ENCODE data around the gene EEIG2. TPM values are rescaled to one million over a fixed set of nuclear protein-coding genes. Genes with fewer than 3 reads are reported as not detected.

The EEIG2 gene
- total RNA-seq, 1 donor from 2014 or later = 7.1 TPM

- H3K27ac Mint-ChIP-seq (ENCODE audit: unreplicated experiment) = no peak overlapping the region
- no peak overlapping the region for H3K9ac ChIP-seq (ENCODE audit: low read length)
- H4K20me1 ChIP-seq (ENCODE audit: insufficient read depth, low read length) = no peaks in the 10 kb centered on the region
- no peaks in the 10 kb centered on the region for H3K79me2 ChIP-seq (ENCODE audit: insufficient read depth, low read length)
- peaks cover 4% of the 10 kb centered on the region for H3K9me3 Mint-ChIP-seq (ENCODE audit: unreplicated experiment)
- no peaks in the 10 kb centered on the region for H3K4me1 ChIP-seq (ENCODE audit: insufficient read depth, low read length)
- H3K4me3 ChIP-seq (ENCODE audit: insufficient read depth, low read depth, low read length) = no peak overlapping the region
- no peak overlapping the region for H2AFZ ChIP-seq (ENCODE audit: low read depth, low read length)
- FAIRE-seq (no peak), DNase-seq (ENCODE audit: low read depth) (no peak)
- H3K4me2 ChIP-seq (ENCODE audit: low read length) = no peak overlapping the region
- no peaks in the 10 kb centered on the region for H3K27me3 ChIP-seq (ENCODE audit: insufficient read depth, low read length)
- H3K36me3 Mint-ChIP-seq (ENCODE audit: low read depth, unreplicated experiment) = no peaks in the 10 kb centered on the region
- H3K4me3 Mint-ChIP-seq (ENCODE audit: unreplicated experiment) = no peak overlapping the region
- no peak for TF ChIP-seq CTCF (IDR thresholded peaks at IDR 0.05; ENCODE audit: insufficient read depth, low read depth, low read length)
- no peak for TF ChIP-seq EZH2 (IDR thresholded peaks at IDR 0.05; ENCODE audit: insufficient read depth, low read length)
- H3K36me3 ChIP-seq (ENCODE audit: insufficient read depth, low read length) = no peaks in the 10 kb centered on the region
- no peaks in the 10 kb centered on the region for H3K27me3 Mint-ChIP-seq (ENCODE audit: low read depth, unreplicated experiment)
- H3K9me3 ChIP-seq (ENCODE audit: insufficient read depth, low read depth, low read length) = no peaks in the 10 kb centered on the region
- no peak overlapping the region for H3K27ac ChIP-seq (ENCODE audit: low read depth, low read length)
- H3K4me1 Mint-ChIP-seq (ENCODE audit: low read depth, unreplicated experiment) = no peaks in the 10 kb centered on the region
Measured at GRCh38 chr1:108527135-108527534, 32.8 kb upstream of the EEIG2 start.

- Mint-ChIP-seq H3K27ac (ENCODE audit: unreplicated experiment) (no peak overlapping the region), H3K4me3 (ENCODE audit: unreplicated experiment) (no peak overlapping the region)
Measured at GRCh38 chr1:108527837-108528236, 32.1 kb upstream of the EEIG2 start.

More at GRCh38 chr1:108527837-108528236, 32.1 kb upstream of the EEIG2 start:
- H3K4me2 ChIP-seq (ENCODE audit: low read length) = no peak overlapping the region
- no peaks in the 10 kb centered on the region for H3K36me3 ChIP-seq (ENCODE audit: insufficient read depth, low read length)
- no peaks in the 10 kb centered on the region for H4K20me1 ChIP-seq (ENCODE audit: insufficient read depth, low read length)
- H3K4me1 Mint-ChIP-seq (ENCODE audit: low read depth, unreplicated experiment) = no peaks in the 10 kb centered on the region
- no peaks in the 10 kb centered on the region for H3K36me3 Mint-ChIP-seq (ENCODE audit: low read depth, unreplicated experiment)
- no peak for FAIRE-seq
- H3K4me3 ChIP-seq (ENCODE audit: insufficient read depth, low read depth, low read length) = no peak overlapping the region
- no peaks in the 10 kb centered on the region for H3K27me3 ChIP-seq (ENCODE audit: insufficient read depth, low read length)
- H3K4me1 ChIP-seq (ENCODE audit: insufficient read depth, low read length) = no peaks in the 10 kb centered on the region
- no peak overlapping the region for H3K9ac ChIP-seq (ENCODE audit: low read length)
- peaks cover 4% of the 10 kb centered on the region for H3K9me3 Mint-ChIP-seq (ENCODE audit: unreplicated experiment)
- no peaks in the 10 kb centered on the region for H3K79me2 ChIP-seq (ENCODE audit: insufficient read depth, low read length)
- H3K9me3 ChIP-seq (ENCODE audit: insufficient read depth, low read depth, low read length) = no peaks in the 10 kb centered on the region
- no peak overlapping the region for H3K27ac ChIP-seq (ENCODE audit: low read depth, low read length)
- DNase-seq (ENCODE audit: low read depth) = no peak
- TF ChIP-seq CTCF (IDR thresholded peaks at IDR 0.05; ENCODE audit: insufficient read depth, low read depth, low read length) = no peak
- TF ChIP-seq EZH2 (IDR thresholded peaks at IDR 0.05; ENCODE audit: insufficient read depth, low read length) = no peak
- no peak overlapping the region for H2AFZ ChIP-seq (ENCODE audit: low read depth, low read length)
- H3K27me3 Mint-ChIP-seq (ENCODE audit: low read depth, unreplicated experiment) = no peaks in the 10 kb centered on the region
